Measurements from ENCODE around the gene PDZD8. TPM values are rescaled to one million over a fixed set of nuclear protein-coding genes. Genes with fewer than 3 reads are reported as not detected.

The PDZD8 gene
- total and polyA plus RNA-seq, 2 experiments from 2014 or later = 4.7 to 12.9 TPM

GRCh38 chr10:117362313-117362712 lies 12.9 kb downstream of the PDZD8 start:
- Histone ChIP-seq H3K27me3 (no peaks in the 10 kb centered on the region), H3K36me3 (no peaks in the 10 kb centered on the region), H3K9me3 (ENCODE audit: low read depth) (no peaks in the 10 kb centered on the region), H3K4me3 (no peak overlapping the region), H3K4me1 (ENCODE audit: low read depth) (peaks cover 5% of the 10 kb centered on the region), H3K27ac (no peak overlapping the region)
- TF ChIP-seq, protein P1, sequence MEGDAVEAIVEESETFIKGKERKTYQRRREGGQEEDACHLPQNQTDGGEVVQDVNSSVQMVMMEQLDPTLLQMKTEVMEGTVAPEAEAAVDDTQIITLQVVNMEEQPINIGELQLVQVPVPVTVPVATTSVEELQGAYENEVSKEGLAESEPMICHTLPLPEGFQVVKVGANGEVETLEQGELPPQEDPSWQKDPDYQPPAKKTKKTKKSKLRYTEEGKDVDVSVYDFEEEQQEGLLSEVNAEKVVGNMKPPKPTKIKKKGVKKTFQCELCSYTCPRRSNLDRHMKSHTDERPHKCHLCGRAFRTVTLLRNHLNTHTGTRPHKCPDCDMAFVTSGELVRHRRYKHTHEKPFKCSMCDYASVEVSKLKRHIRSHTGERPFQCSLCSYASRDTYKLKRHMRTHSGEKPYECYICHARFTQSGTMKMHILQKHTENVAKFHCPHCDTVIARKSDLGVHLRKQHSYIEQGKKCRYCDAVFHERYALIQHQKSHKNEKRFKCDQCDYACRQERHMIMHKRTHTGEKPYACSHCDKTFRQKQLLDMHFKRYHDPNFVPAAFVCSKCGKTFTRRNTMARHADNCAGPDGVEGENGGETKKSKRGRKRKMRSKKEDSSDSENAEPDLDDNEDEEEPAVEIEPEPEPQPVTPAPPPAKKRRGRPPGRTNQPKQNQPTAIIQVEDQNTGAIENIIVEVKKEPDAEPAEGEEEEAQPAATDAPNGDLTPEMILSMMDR (IDR thresholded peaks at IDR 0.05; ENCODE audit: low read depth, low read length) = no peak
- DNase-seq (ENCODE audit: low read depth in 1 of 2, low spot score in 1 of 2) = peak in 1 of 2 donors; percentile 47

GRCh38 chr10:117360994-117361667 lies 14.1 kb downstream of the PDZD8 start:
- Histone ChIP-seq H3K36me3 (no peaks in the 10 kb centered on the region), H3K27me3 (no peaks in the 10 kb centered on the region), H3K4me3 (no peak overlapping the region), H3K27ac (no peak overlapping the region), H3K4me1 (ENCODE audit: low read depth) (peaks cover 5% of the 10 kb centered on the region), H3K9me3 (ENCODE audit: low read depth) (no peaks in the 10 kb centered on the region)
- TF ChIP-seq, protein P1 (IDR thresholded peaks at IDR 0.05; ENCODE audit: low read depth, low read length) = no peak
- peak in 1 of 2 donors; percentile 44 for DNase-seq (ENCODE audit: low read depth in 1 of 2, low spot score in 1 of 2)

- no peak for DNase-seq (ENCODE audit: low read depth in 1 of 2, low spot score in 1 of 2)
- Histone ChIP-seq H3K4me1 (ENCODE audit: low read depth) (peaks cover 5% of the 10 kb centered on the region), H3K27me3 (no peaks in the 10 kb centered on the region), H3K9me3 (ENCODE audit: low read depth) (no peaks in the 10 kb centered on the region), H3K27ac (no peak overlapping the region), H3K36me3 (no peaks in the 10 kb centered on the region), H3K4me3 (no peak overlapping the region)
- TF ChIP-seq, protein P1 (IDR thresholded peaks at IDR 0.05; ENCODE audit: low read depth, low read length) = no peak
These were observed 15.2 kb downstream of the PDZD8 start for GRCh38 chr10:117360016-117360415.

DNA sequence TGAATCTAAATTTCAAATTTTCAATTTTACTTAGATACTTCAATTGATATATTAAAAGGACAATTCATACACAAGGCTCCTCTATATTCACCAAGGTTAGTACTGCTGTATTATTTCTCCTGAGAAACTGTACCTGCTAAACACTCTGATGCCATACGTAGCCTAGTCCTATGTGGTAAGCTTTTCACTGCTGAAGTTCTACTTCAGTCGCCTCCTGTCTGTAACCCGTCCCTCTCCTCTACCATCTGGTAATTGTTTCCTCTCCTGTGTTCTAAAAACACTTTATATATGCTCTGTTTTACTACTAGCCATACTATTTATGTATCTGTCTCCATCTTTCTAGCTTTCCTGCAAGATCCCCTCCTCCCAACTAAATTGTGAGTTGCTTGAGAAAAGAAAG lies 20.2 kb downstream of the PDZD8 start:
- Histone ChIP-seq H3K4me3 (no peak overlapping the region), H3K27me3 (no peaks in the 10 kb centered on the region), H3K27ac (no peak overlapping the region), H3K4me1 (ENCODE audit: low read depth) (no peaks in the 10 kb centered on the region), H3K36me3 (no peaks in the 10 kb centered on the region), H3K9me3 (ENCODE audit: low read depth) (no peaks in the 10 kb centered on the region)
- no peak for DNase-seq (ENCODE audit: low read depth in 1 of 2, low spot score in 1 of 2)
- TF ChIP-seq, protein P1 (IDR thresholded peaks at IDR 0.05; ENCODE audit: low read depth, low read length) = no peak

DNA sequence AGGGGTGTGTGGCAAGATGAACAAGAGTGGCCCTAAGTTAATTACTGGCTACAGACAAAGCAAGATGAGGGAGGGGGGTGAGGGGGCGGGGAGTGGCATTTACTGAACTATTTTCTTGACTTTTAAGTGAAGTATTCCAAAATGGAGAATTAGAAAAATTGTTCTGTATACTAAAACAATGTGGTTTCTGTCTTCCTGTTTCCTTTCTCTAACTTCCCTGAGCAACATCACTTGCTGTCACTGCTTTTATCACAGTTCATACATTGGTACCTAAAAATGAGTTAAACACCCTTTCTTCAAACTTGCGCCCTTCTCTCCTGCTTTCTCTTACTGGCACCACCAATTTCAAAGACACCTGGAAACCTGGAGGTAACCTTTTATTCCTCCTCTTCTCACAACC lies 21.6 kb downstream of the PDZD8 start:
- Histone ChIP-seq H3K4me3 (no peak overlapping the region), H3K4me1 (ENCODE audit: low read depth) (no peaks in the 10 kb centered on the region), H3K27ac (no peak overlapping the region), H3K9me3 (ENCODE audit: low read depth) (no peaks in the 10 kb centered on the region), H3K36me3 (no peaks in the 10 kb centered on the region), H3K27me3 (no peaks in the 10 kb centered on the region)
- DNase-seq (ENCODE audit: low read depth in 1 of 2, low spot score in 1 of 2) = no peak
- TF ChIP-seq, protein P1 (IDR thresholded peaks at IDR 0.05; ENCODE audit: low read depth, low read length) = no peak
